ENCODE measurements around the gene ICA1.

The ICA1 gene

DNA sequence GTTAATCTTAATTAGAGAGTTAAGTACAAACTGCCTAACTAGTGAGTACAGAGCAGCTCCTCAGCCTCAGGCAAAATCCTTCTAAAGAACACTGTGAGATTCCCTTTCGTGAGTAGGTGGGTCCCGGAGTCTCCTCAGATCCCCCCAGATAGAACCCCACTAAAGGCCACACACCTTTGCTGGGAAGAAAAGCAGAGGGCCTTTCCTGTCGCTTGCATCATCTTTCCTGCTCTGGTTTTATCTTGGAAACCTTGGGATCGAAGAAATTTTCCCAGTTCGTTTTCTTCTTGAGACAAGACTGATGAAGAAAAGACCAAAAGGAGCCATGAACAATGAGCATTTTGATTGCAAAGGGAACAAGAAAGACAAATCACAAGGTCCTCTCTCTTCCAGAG, 40.9 kb downstream of the ICA1 start:
- Histone ChIP-seq H3K79me2 (ENCODE audit: insufficient read depth, low read depth) (no peaks in the 10 kb centered on the region), H3K4me3 (IDR thresholded peaks at IDR 0.05; ENCODE audit: insufficient read depth, low read depth, low read length) (no peak overlapping the region), H4K20me1 (ENCODE audit: insufficient read depth) (no peaks in the 10 kb centered on the region), H3K36me3 (ENCODE audit: insufficient read depth) (no peaks in the 10 kb centered on the region), H3K9ac (no peak overlapping the region), H3K27ac (no peak overlapping the region), H3K4me2 (no peak overlapping the region), H2AFZ (ENCODE audit: low read depth) (no peak overlapping the region), H3K27me3 (ENCODE audit: insufficient read depth, low read depth) (no peaks in the 10 kb centered on the region), H3K4me1 (ENCODE audit: low read depth, poor library complexity, severe bottlenecking) (peaks cover 6% of the 10 kb centered on the region)
- TF ChIP-seq, protein P1, sequence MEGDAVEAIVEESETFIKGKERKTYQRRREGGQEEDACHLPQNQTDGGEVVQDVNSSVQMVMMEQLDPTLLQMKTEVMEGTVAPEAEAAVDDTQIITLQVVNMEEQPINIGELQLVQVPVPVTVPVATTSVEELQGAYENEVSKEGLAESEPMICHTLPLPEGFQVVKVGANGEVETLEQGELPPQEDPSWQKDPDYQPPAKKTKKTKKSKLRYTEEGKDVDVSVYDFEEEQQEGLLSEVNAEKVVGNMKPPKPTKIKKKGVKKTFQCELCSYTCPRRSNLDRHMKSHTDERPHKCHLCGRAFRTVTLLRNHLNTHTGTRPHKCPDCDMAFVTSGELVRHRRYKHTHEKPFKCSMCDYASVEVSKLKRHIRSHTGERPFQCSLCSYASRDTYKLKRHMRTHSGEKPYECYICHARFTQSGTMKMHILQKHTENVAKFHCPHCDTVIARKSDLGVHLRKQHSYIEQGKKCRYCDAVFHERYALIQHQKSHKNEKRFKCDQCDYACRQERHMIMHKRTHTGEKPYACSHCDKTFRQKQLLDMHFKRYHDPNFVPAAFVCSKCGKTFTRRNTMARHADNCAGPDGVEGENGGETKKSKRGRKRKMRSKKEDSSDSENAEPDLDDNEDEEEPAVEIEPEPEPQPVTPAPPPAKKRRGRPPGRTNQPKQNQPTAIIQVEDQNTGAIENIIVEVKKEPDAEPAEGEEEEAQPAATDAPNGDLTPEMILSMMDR (conservative IDR thresholded peaks at IDR 0.05; ENCODE audit: low read depth, low read length), result no peak

DNA sequence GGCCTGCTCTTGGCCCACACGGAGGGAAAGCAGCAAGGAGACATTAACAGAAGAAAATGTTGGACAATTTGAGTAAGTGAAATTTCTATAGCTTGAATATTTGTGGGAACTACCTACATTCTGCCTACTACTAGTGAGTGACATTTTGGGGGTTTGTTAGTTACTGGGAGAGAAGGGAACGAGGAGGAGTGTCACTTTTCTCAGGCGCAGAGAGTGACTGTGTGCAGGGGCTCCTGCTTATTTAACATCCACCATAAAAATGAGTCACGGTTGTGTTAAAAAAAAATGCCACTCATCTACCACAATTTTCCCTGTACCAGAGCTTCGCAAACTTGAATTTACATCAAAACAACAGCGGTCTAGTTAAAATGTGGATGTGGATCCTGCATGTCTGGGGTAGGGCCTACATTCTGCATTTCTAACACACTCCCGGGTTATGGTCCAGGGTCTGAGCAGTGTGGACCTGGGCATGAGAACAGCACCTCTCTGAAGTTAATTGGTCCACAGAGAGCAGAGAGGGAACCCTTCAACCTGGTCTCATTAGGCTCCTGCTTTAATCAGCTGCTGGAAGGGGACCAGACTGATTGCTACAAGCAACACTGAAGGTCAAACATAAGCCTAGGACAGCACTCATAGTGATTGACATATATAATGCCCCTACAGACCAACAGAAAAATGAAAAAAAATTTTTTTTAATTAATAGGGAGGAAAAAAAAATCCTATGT, 41.4 kb downstream of the ICA1 start:
- Histone ChIP-seq H3K27me3 (ENCODE audit: insufficient read depth, low read depth) (no peaks in the 10 kb centered on the region), H3K4me3 (IDR thresholded peaks at IDR 0.05; ENCODE audit: insufficient read depth, low read depth, low read length) (no peak overlapping the region), H3K36me3 (ENCODE audit: insufficient read depth) (no peaks in the 10 kb centered on the region), H3K4me2 (no peak overlapping the region), H3K27ac (no peak overlapping the region), H2AFZ (ENCODE audit: low read depth) (no peak overlapping the region), H3K4me1 (ENCODE audit: low read depth, poor library complexity, severe bottlenecking) (peaks cover 6% of the 10 kb centered on the region), H3K79me2 (ENCODE audit: insufficient read depth, low read depth) (no peaks in the 10 kb centered on the region), H4K20me1 (ENCODE audit: insufficient read depth) (no peaks in the 10 kb centered on the region), H3K9ac (no peak overlapping the region)
- TF ChIP-seq, protein P1 (conservative IDR thresholded peaks at IDR 0.05; ENCODE audit: low read depth, low read length), result no peak

DNA sequence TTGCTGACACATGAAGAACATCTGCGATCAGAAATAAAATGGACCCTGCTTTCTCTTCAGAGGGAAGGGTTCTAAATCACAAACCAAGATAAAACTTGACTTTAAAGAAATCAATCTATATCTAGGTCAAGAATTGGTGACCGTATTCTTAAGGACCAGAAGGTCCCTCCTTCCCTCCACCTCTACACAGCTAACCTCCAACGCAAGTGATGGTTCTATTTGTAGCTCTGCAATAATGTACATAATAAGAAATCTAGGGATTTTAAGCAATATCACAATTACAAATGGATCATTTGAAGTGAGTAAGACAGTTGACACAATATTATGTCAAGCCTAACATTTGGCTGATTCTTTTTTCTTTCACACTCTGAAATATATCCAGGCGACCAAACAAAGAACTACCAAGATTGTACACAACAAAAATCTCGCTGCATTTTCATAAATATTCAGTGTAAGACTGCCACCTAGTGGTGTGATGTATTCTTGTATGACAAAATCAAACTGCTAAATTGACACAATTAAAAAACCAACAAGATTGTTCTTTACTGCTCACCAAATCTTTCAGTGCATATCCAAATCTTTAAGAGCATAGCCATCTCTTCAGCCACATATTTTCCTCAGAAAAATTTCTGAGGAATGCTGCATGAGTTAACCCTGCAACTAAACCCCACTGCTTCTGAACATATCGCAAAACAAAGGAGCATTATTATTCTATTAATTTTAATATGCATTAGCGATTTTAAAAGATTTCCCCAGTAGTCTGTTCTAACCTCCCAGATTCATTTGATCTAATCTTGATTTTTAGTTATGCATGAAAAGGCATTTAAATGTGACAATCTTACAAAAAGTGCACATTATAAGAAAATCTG, 44.5 kb downstream of the ICA1 start:
- Histone ChIP-seq H3K79me2 (ENCODE audit: insufficient read depth, low read depth) (no peaks in the 10 kb centered on the region), H4K20me1 (ENCODE audit: insufficient read depth) (no peaks in the 10 kb centered on the region), H3K9ac (no peak overlapping the region), H3K4me2 (no peak overlapping the region), H3K4me1 (ENCODE audit: low read depth, poor library complexity, severe bottlenecking) (peaks cover 21% of the 10 kb centered on the region), H3K27ac (no peak overlapping the region), H3K36me3 (ENCODE audit: insufficient read depth) (no peaks in the 10 kb centered on the region), H2AFZ (ENCODE audit: low read depth) (no peak overlapping the region), H3K27me3 (ENCODE audit: insufficient read depth, low read depth) (no peaks in the 10 kb centered on the region), H3K4me3 (IDR thresholded peaks at IDR 0.05; ENCODE audit: insufficient read depth, low read depth, low read length) (no peak overlapping the region)
- TF ChIP-seq, protein P1 (conservative IDR thresholded peaks at IDR 0.05; ENCODE audit: low read depth, low read length), result peak; percentile 84

DNA sequence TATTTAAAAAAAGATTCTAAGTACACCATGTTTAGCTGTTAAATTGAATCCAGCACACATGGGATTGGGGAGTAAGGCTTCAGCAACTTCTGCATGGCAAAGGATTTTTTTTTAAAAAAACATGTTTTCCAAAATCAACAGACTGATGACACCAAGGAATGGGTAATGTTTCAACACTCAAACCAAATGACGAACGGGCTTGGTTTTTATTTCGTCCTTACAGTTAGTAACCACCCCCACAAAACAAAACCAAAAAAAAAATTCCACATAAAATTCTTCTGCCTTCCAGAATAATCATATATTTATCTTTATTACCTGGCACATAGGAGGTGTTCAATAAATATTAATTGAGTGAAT, 45.7 kb downstream of the ICA1 start:
- no peaks in the 10 kb centered on the region for H3K79me2 ChIP-seq (ENCODE audit: insufficient read depth, low read depth)
- no peaks in the 10 kb centered on the region for H3K27me3 ChIP-seq (ENCODE audit: insufficient read depth, low read depth)
- no peak overlapping the region for H2AFZ ChIP-seq (ENCODE audit: low read depth)
- TF ChIP-seq, protein P1 (conservative IDR thresholded peaks at IDR 0.05; ENCODE audit: low read depth, low read length), result no peak
- H3K4me3 ChIP-seq (IDR thresholded peaks at IDR 0.05; ENCODE audit: insufficient read depth, low read depth, low read length), result no peak overlapping the region
- H3K4me1 ChIP-seq (ENCODE audit: low read depth, poor library complexity, severe bottlenecking), result peaks cover 21% of the 10 kb centered on the region
- H3K4me2 ChIP-seq, result no peak overlapping the region
- H4K20me1 ChIP-seq (ENCODE audit: insufficient read depth), result no peaks in the 10 kb centered on the region
- no peaks in the 10 kb centered on the region for H3K36me3 ChIP-seq (ENCODE audit: insufficient read depth)
- no peak overlapping the region for H3K9ac ChIP-seq
- H3K27ac ChIP-seq, result no peak overlapping the region
